Fibroblast of upper back skin (primary cell): Measurements from ENCODE around the gene MASP2.
"Not testable (repeated sequence)": the region's sequence is repeated elsewhere in the genome, so short reads cannot be mapped to it uniquely, and the experiment has no call there.

Experiments used
- DNase-seq: peaks from one replicate; pipeline ENCODE4 v3.0.0-alpha.2; 2013

Gene MASP2

GRCh38 chr1:11046625-11047365 lies at the start of gene MASP2:
Gene MASP2 (minus strand): TSS chr1:11047239. CDS start chr1:11047207, 32 bp downstream.
- no peak for DNase-seq

DNA sequence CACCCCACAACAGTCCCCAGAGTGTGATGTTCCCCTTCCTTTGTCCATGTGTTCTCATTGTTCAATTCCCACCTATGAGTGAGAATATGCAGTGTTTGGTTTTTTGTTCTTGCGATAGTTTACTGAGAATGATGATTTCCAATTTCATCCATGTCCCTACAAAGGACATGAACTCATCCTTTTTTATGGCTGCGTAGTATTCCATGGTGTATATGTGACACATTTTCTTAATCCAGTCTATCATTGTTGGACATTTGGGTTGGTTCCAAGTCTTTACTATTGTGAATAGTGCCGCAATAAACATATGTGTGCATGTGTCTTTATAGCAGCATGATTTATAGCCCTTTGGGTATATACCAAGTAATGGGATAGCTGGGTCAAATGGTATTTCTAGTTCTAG lies 36.7 kb upstream of the MASP2 start:
- not testable (repeated sequence) for DNase-seq

GRCh38 chr1:11080931-11081330 lies 33.9 kb upstream of the MASP2 start:
- DNase-seq = no peak

- DNase-seq = peak; percentile 43
Observed at GRCh38 chr1:11078631-11079030, 31.6 kb upstream of the MASP2 start.

- DNase-seq = not testable (repeated sequence)
Observed at GRCh38 chr1:11073398-11073797, 26.4 kb upstream of the MASP2 start.

GRCh38 chr1:11072216-11072917 lies 25.3 kb upstream of the MASP2 start:
- no peak for DNase-seq

GRCh38 chr1:11071463-11072215 lies 24.6 kb upstream of the MASP2 start:
- no peak for DNase-seq

DNA sequence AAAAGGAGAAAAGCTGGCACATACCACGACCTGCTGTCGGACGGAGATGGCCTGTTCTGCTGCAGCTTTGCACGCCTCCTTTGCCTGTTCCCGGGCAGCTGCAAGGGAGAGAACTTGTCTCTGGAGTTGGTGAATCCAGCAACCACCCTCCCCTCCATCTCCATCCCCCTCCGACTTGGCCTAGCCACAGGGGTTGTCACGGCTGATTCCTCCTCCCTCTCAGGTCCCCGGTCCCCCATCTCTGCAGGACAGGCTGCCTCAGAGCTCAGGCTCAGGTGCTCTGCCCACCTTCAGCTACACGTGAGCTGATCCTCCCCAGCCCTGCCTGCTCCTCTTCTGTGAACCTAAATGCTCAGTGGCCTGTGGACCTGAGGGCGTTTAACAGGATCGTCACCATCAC lies 23.8 kb upstream of the MASP2 start:
- no peak for DNase-seq

DNA sequence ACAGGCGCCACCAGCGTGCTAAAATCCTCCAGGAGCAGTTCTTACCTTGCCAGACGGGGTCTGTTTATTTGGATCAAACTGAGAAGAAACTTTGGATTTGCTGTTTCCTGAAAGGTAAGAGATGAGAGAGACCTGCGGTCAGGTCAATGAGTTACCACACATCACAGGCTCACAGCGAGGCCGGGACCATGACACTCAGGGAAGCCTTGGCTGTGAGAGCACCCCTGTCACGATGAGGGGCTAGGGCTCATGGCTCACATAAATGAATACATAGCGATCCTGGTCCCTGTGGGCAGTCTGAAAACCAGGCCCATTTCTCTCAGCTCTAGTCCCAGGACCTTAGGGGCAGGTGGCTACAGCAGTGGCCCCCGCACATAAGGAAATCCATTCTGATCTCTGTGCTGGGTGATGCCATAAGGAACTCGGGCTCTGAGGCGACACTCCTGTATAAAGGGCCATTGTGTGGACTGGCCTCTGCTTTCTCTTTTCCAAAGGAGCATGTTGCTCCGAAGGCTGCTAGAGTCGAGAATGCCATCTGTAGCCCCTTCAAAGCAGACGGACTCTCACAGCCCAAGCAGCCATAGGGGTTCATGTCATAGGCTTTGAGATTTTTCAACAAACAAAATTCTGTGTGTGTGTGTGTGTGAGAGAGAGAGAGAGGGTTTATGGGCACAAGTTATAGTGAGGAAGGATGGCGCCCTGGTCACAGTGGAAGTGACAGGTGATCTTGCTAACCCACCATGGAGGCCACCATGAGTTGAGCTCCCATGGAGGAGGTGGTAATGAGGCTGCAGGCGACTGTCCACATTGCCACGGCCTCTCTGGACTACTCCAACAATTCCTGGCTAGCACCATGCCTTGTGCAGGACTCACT lies 21.8 kb upstream of the MASP2 start:
- no peak for DNase-seq

DNA sequence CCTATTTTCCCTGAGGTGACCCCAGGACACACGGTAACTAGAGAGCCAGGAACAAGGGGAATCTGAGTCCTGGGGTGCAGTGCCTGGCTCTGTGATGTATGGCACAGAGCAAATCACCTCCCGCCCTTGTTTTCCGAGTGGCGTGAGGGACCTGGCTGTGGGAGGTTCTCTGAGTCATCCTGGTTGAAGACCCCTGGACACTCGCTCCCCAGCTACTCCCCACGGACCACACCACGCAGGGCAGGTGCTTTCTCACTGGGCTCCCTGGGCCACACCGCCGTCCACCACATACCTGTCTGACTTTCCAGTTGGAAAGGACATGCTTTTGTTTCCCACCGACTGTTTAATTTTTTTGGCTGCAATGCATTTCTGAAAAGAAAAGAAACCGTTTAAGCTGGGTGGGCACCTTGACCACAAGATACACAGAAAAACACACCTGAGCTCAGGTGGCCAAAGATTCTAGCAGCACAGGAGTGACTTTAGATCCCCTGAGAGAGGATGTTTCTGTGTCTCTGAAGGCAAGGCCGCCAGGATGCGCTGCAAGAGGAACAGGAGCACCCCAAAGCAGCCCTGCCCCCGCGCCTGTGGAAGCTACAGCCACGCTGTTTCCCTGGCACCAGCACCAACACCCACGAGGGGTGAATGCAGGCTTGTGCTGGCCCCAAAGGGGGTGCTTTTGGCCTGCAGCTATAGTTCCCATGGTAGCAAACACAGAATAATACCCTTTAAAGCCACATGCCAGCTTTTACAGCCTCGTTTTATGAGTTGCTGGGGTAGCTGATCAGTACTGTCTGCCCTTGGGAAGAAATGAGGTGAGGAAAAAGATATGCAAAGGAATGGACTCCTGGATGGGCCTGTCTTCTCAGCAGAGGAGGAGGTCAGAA lies 20.9 kb upstream of the MASP2 start:
- no peak for DNase-seq

DNA sequence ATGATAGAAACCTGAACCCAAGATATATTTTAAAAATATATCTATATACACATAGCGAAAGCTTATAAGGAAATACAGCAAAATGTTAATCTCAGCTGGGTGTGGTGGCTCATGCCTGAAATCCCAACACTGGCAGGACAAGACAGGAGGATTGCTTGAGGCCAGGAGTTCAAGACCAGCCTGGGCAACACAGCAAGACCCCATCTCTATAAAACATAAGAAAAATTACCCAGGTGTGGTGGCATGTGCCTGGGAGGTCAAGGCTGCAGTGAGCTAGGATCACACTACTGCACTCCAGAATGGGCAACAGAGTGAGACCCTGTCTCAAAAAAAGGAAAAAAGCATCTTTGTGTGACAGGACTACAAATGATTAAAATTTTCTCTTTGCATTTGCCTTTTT lies 18.8 kb upstream of the MASP2 start:
- DNase-seq = no peak

DNA sequence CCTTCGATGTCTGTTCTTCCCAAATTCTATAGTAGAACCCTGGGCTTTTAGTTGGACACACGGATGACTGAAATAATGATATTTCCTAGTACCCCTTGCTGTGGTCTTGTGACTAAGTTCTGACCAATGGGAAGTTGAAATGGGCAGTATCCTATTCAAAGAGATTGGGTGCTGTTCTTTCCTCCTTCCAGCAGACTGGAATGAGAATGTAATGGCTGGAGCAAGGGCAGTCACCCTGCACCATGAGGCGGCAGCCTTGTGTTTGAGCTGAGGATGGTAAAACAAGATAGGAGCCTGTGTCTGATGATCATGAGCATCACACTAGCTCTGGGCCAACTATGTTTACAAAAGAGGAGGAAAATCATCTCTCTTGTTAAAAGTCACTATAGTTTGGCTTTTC lies 17.9 kb upstream of the MASP2 start:
- DNase-seq = no peak

DNA sequence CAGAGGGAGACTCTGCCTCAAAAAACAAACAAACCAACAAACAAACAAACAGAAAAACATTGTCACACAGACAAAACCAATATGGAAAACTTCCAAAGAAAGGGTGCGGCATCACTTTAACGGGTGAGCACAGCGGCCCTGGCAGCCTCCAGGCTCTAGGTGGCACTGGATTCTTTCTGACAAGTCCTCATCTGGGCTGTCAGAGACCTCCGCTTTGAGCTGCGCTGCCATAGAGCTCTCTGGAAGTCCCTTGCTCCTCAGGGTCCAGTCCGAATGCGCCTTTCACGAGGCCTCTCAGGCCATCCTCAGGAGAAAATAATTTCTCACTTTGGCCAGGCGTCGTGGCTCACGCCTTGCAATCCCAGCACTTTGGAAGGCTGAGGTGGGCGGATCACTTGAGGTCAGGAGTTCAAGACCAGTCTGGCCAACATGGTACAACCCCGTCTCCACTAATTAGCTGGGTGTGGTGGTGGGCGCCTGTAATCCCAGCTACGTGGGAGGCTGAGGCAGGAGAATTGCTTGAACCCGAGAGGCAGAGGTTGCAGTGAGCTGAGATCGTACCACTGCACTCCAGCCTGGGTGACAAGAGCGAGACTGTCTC lies 17.0 kb upstream of the MASP2 start:
- DNase-seq = not testable (repeated sequence)

DNA sequence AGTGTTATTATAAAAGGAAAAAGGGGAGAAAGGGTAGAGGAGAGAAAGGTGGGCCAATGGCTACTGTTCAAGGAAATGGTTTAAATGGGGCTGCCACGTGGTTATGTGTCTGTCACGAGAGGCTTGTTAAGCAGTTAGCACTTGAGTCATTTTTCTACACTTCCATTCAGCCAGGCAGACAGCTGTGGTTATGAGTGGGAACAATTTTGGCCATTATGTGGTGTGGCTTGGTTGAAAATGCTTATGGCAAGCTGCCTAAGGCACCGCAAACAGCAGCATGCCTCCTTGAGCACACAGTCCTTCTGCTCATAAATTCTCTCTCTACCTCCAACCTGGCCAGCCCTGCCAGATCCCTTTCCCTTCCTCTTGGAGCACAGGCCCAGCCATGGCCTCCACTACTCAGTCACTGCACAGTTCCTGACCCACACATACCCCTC lies 15.9 kb upstream of the MASP2 start:
- peak; percentile 67 for DNase-seq

DNA sequence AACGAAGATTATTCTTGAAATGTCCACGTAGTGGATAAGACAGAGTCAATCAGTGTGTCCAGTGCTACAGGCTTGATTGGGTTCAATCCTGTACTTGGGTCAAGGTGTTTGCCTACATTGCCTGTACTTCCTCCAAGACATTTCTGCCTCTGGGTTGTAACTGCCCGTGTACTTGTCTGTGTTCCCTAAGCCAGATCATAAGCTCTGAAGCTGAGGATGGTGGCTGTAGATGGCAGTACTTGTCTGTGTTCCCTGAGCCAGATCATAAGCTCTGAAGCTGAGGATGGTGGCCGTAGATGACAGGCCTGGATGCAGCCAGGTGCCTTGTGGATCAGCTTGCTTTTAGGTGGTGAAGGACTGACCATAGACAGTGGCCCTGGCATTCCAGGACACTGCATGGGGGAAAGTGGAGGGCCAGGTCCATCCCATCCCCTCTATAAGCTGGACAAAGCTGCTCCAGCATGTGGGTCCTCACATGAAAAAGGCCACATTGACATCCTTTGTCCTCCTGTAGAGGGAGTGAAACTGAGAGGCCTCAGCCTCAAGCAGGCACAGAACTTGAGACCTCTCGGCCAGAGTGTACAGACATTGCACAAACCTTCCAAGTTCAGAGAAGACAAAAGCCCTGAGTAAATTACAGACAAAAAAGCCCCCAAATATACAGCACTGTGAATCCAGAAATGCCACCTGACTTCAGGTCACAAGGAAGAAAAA lies 14.8 kb upstream of the MASP2 start:
- no peak for DNase-seq

DNA sequence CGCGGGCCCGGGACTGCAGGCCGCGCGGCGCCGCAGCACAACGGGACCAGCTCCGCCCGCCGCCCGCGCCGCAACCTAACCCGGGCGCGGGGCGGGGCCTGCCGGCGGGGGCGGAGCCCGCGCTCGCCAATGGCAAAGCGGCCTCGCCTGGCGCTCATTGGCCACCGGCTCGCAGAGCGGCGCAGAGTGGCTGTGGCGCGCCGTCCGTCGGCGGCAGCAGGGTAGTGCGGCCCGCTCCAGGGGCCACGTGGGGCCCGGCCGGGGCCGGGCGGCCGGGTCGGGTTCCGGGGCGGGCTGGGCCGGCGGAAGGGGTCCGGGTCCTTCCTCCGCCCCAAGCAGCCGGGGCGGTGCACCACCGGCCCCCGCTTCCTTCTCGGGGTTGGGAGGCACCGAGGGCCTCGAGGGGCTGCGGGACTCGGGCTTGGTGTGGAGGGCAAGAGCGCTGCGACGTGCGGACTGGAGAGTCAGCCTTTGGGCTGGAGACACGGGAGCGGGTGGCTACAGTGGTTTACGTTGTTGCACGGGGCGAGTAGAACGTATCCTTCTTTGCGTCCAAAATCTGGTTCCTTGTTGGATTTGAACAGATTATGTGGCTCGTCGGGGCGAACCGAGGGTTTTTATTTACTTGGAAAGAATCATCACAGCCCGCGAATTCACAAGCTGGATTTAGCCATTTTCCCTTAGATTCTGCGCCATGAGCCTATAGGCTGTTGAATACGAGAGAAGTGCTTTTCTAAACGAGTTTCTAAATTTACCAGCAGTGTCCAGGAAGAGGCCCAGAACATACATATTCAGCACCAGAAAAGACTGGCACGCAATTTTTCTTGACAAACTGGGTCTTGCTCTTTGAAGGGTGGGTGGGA lies 13.2 kb upstream of the MASP2 start, which contains the start of gene SRM:
Gene SRM (minus strand): TSS at position 51 of the 863 bp plus-strand sequence. CDS start 75 bp downstream, outside the sequence.
- peak; percentile 88 for DNase-seq

- no peak for DNase-seq
Observed at GRCh38 chr1:11059155-11059967, 12.3 kb upstream of the MASP2 start.

- DNase-seq = no peak
Observed at GRCh38 chr1:11058595-11059154, 11.6 kb upstream of the MASP2 start.
